HG03066 (cell line): ENCODE data around the gene HS6ST2.
A peak's percentile ranks its signal among the peaks of the same experiment; 100 is the strongest.

Experiments used
- ATAC-seq: cut with Tn5 transposase; IDR thresholded peaks from one replicate; pipeline ENCODE4 v1.9.1; 2021; ENCODE audit warnings: low read depth; ENCODE audit not compliant: unreplicated experiment

HS6ST2 gene

DNA sequence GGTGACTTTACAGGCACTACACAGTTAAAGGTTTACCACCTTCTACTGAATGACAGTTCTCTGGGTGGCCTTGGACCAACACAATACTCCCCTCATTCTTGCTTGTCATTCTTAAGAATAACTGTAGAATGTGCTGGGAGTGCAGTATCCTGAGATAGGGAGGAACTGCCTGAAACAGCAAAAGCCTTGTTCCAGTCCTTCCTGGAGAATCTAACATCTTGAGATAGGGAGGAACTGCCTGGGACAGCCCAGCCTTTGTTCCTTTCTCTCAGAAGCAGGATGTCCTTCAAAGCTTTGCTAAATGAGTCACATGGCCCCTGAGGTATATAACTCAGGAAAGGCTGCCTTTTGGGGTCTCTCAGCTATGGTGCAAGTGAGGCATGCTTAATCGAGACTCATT, 323.9 kb downstream of the HS6ST2 start:
- no peak for ATAC-seq

DNA sequence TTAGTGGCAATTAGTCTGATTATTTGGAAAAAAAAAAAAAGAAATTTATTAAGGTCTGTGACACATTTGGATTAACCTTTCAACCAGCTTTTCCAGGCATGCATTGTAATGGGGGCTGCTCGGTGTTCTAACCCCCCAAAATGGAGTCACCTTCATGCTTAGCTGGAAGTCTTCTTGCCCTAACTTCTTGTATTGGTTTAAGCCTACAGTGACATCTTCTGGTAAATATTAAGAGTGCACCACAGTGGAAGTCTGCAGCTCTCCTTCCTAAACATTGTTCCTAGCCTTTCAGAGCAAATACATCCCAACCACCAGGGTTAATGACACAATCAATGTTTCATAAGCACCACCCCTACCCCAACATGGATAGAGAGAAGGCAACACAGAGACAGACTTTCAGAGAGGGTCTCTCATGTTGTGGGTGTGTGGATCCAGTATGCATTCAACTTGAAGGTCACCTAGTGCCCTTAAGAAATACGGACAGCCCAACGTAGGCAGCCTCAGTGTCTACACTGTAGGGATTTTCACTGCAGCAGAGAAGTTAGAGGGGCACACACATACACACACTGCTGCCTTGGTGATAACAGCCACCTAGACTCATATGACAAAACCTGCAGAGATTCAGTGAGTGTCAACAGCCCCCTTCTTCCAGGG, 326.7 kb downstream of the HS6ST2 start:
- ATAC-seq = peak; percentile 82

DNA sequence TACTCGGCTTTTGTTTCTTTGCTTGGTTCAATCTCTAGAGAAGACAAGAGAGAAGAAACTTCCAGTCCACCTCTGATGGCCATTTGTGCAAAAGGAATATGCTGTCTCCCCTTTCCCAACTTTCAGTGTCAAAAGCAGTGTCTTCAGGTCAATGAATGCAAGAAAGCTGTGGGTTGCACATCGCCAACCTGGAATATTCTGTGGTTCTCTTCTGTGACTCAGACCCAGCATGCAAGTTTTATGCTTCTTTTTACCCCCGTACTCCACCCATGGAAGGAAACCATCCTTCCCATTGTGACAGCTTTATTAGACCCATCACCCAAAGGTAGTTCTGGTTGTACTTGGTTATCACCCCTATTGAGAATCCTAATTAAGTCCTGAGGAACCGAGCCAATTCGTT, 334.0 kb downstream of the HS6ST2 start:
- ATAC-seq = no peak

DNA sequence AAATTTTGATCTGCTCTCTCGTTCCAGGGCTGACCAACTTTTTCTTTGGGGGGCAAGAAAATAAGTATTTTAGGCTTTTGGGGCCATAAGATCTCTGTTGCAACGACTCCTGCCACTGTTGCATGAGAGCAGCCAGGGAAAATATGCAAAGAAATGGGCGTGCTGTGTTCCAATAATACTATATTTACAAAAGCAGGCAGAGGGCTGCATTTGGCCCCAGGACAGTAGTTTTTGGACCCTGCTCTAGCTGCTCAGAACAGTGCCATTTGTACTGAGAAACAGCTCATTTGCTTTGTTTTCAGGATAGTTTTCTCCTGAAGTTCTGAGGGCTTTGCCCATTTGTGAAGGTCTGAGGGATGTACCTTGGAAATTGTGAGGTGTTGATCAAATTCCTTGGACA, 334.5 kb downstream of the HS6ST2 start:
- no peak for ATAC-seq

DNA sequence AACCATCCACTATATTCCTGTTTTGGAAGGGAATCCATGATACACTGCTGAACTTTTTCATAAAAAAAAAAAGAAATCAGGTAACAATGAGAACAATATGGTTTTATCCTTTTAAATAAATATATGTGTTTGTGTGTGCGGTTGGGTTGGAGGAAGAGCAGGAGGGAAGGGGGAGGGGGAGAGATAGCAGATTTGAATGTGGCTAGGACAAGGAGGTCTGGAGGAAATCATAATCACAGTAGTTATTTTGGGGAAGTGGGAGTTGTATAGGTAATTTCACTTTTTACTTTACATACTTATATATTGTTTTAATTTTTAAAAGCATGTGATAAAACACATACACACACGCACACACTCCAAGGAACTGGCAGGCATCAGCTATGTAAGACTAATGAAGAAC, 335.1 kb downstream of the HS6ST2 start:
- no peak for ATAC-seq

DNA sequence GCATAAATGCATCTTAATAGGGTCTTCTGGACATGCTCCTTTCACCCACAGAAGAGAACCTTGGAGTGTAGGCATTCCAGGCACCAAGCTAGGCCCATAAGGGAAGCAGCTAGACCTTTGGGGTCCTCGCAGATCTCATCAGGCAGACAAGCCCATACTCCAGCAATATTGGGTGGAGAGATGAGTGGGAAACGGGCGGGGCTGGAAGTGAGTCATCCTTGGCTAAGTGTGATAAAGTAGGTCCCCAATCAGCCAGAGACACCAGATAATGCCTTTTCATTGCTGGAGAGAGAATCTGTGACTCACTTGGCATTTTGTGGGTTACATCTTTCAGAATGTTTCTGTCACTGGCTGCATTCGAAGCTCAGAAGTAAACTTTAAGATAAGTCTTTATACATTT, 336.3 kb downstream of the HS6ST2 start:
- no peak for ATAC-seq

DNA sequence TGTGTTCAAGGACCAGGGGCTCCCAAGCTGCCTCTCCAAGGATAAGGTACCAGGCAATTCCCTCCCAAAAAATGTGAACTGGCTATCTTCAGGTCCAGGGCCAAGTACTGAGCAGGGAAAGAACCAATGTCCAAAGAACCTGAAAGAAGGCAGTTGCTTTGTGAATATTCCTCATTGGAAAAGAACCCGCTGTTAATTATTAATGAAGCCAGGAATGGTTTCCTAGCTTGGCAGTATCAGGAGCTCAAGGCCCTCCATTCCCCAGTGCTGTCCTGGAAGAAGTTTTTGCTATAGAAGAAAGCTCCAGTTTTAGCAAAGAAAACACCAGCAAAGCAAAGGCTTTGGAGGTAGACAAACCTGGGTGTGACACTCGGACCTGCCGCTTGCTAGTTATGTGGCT, 339.6 kb downstream of the HS6ST2 start:
- no peak for ATAC-seq

DNA sequence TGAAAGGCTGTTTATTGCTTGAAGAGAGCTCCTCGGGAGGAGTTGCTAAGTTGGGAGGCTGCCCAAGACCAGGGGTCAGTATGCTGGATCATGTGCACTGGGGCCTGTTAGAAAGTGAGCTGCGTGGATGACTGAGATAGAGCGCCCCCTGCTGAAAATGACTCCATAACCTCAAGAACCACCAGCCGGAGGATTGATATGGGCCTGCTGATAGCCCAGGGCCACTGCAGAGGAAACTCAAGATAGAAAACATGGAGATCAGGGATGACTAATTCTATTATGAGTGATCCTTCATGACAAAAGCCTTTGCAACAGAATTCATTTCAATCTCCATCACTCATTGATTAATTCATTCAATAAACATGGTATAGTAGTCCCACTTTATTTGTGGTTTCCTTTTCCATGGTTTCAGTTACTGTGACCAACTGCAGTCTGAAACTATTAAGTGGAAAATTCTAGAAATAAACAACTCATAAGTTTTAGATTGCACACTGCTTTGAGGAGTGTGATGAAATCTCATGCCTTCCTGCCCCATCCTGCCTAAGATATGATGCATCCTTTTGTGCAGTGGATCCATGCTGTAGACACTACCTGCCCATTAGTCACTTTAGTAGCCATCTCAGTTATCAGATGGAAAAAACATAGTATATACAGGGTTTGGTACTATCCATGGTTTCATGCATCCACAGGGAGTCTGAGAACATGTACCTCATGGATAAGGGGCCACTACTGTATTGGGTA, 342.9 kb downstream of the HS6ST2 start:
- ATAC-seq = no peak

DNA sequence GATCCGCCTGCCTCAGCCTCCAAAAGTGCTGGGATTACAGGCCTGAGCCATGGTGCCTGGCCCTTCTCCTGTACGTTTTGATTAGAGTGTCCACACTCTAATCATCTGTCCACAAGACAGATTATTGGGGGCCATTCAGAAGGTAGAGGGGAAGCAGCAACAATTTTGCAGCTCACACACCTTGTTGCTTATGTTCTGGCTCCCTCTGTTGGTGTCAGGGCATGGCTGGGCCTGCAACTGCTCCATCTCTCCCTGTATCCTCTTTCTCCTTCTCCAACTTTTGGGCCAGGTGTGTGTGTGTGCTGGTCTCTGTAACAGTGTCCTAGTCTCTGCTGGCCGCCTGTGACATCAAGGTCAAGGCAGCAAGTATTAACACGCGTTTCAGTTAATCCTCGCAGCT, 344.1 kb downstream of the HS6ST2 start:
- ATAC-seq = no peak

DNA sequence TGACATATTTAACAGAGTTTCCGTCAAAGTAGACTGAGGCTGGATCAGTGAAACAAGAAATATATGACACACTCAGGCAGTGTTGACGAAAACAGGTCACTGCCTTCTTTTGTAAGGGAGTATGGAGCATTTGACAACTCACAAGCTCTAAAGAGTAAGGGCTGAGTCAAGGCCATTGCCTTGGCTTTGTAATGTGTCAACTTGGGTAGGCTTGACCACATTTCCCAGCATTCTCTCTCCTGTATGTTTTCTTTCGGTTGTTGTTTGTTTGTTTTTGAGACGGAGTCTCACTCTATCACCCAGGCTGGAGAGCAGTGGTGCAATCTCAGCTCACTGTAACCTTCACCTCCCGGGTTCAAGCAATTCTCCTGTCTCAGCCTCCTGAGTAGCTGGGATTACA, 344.6 kb downstream of the HS6ST2 start:
- no peak for ATAC-seq

DNA sequence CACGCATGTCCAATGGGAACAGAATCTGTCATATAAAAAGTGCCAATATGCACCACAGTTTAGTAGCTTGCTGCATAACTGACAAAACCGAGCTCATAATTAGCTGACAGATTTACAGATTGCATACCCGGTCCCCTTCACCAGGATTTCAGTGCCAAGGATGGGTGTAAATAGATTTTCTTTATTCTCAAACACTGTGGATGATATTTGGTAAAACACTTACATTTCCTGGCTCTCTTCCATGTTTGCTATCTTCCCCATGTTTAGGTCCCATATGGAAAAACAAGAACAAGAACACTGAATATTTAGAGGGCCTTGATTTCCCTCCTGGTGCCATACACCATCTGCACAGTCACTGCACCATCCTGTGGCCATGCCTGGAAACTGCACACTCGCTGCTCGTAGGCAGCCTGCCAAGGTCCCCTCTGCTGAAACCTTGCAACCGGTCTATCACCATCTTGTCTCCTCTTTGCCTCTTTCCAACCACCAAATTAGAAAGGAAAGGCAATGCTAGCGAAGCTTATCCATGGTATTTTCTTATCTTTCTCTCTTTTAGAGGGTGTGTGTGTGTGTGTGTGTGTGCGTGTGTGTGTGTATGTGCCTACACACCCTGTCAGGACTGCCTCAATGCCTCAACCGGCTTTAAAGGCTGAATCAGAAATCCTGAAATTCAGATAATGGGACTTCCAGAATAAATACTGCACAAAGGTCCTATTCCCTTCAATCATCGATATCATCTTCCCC, 345.4 kb downstream of the HS6ST2 start:
- ATAC-seq = no peak

DNA sequence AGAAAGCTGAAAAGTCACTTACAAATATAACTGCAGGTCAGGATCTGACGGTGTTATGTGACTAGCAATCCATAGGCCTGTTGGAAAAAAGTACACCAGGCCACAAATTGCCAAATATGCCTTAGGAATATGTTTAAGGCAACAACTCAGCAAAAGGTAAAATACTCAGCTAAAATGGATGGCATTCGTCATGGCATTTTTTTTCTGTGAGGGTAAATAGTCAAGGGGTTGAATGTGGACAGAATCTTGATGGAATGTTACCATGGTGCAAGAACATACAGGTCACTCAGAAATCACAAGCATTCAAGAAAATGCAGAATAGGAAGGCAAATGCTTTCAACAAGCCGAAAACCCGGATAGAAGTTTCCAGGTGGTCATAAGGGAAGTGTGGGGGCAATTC, 347.9 kb downstream of the HS6ST2 start:
- no peak for ATAC-seq

DNA sequence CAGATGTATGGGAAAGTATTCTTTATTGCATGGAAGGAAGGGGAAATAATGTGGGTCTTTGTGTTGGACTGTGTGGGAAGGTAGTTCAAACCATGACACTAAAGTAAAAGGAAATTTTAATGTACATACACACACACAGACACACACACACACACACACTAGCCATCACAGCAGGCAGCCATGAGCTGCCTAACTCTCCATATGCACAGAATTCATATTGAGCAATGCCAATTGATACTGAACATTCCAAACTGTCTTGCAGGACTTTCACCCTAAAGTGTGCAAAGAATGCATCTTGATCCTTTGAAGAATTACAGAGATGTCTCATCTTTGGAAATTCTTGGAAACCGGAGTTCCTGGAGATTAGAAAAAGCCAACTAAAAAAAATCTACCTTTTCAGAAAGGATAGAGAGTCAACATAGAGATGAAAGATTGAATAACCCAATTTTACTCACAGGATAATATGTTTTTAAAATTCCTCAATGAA, 349.0 kb downstream of the HS6ST2 start:
- no peak for ATAC-seq

DNA sequence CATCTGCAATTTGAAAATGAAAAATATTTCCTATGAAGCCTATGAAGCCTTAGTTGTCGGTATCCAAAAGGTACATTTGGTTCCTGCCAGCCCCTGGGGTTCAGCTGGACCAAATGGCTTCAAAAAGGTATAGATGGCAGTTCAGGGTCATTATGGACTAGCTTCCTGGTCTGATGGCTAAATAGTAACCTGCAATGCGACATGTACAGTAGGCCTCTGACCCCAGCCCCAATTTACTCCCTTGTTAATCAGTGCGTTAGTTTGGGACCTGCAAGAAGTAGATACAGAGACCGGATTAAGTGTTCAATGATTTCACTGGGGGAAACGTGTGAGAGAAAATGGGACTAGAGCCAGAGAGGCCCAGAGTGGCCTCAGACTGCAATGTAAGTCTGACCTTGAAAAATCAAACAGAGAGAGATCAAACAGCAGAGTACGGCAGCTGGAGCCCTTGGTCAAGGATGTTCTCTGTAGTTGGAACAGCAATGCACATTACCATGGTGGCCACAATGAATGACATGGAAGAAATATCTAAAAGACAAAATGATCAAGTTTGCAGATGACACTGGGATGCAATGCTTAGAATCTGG, 354.6 kb downstream of the HS6ST2 start:
- ATAC-seq = no peak

DNA sequence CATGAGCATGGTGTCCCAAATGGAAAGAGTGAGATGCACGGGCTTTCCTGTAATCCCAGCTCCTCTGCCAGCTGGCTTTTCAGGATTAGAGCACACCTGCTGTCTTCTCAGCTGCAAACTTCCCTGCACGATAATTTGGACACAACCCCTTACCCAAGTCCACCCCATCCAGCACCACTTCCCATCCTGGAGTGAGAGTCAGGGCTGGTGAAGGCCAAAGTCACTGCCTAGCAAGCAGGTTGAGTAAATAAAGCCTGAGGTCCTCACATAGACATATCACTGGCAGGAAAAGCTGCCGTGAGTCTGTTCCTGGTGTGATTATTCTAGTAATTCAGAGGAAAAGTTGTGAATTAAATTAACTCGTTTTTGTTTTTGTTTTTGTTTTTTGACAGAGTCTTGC, 355.7 kb downstream of the HS6ST2 start:
- no peak for ATAC-seq

DNA sequence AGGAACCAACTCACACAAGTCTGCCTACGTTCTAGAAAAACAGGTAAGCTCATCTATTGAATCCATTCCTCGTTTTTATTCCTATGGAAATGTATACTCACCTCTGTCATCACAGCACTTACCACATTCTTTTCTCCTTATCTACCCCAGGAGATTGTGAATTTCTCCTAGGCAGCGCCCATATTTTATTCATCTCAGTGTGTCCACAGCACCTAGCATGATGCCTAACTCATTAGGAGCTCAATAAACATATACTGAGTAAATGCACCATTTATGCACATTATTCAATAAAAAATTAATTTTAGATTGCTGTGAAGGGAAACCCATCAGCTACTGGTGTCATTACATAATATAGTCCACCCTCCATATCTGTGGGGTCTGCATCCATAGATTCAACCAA, 363.4 kb downstream of the HS6ST2 start:
- ATAC-seq = no peak

DNA sequence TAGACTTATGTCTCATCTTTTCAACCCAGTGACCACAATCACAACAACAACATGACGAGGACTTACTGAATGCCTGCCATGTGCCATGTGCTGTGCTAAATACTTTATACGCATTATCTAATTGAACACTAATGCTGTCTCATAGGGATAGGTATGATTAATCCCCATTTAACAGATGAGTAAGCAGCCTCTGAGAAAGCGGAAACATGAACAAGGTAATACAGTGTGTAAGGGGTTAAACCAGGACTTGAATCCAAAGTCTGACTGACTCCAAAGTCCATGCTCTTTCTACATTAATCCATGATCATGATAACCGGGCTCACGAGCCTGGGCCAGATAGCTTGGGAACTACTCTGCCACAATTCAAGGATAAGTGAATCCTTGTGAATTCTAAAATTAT, 364.3 kb downstream of the HS6ST2 start:
- no peak for ATAC-seq

DNA sequence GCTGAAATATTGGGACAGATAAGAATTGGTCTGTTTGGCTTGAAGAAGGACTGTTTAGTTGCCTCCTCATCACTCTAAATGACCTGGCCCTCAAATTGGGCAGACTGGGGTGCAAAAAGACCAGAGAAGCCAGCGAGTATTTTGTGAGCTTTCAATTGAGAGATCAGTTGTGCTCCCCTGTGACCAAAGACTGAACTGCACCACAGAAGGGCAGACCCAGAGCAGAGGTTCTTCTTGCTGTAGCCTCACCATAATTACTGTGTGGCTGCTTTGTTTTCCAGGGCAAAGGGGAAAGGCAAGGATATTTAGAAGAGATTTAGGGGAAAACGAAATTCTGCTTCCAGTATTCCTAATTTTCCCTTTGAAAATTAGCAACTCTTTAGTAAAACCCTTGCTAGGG, 365.5 kb downstream of the HS6ST2 start:
- no peak for ATAC-seq

DNA sequence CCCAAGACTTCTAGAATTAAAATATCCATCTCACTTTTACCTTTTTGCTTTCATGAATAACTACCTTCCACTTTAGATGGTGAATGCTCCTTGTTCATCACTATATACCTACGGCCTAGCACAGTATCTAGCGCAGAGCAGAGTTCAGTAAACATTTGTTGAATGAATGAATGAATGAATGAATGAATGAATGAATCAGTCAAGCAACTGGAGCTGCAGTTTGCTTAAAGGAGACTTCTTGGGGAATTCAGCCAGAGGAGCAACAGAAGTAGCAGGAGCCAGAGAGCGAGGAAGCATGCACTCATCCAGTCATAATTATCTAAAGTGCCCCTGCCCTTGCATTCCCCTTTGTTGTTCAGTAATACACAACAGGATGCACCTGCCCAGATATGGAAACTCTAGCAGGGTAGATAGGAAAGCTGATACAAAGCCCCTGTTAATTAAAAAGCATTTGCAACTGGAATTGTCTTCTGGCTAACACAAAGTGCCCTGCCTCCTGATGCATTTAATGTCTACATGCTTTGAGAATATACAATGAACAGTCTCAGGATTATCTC, 366.6 kb downstream of the HS6ST2 start:
- no peak for ATAC-seq

DNA sequence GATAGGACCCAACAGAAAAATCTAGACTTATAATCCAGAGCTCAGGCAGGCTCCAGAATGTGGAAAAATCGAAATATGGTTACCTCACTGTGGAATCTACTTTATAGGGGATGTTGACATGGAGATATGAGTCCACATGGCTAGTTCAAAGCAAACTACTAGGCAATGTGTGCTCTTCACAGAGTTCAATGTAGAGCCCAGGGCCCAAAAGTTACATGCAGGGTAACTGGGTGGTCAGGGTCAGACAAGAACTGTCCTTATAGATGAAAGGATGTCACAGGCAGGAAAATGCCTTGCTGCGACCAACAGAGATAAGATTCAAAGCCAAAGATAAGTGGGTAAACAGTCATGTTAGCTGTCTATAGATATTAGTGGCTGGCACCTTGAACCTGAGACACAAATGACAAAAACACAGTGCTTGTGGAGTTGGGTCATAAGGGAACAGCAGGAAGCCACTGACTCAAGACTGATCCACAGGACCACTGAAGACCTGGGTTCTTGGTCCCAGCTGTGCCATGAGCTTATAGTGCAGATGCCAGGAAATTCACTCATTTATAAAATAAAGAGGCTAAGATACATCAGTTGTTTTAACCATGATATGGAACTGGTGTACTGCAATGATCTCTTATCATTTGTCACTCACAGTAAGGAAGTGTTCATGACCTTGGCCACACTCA, 367.9 kb downstream of the HS6ST2 start:
- ATAC-seq = no peak
